Body of pancreas (tissue), 4 donors: ENCODE data around the gene IL1RAPL1. TPM values are rescaled to one million over a fixed set of nuclear protein-coding genes. Genes with fewer than 3 reads are reported as not detected.

ENCODE experiments used
- ATAC-seq: fragments of 150-250 bp; one replicate; pipeline ENCODE4 v1.9.1; 2016
- DNase-seq, 4 donors: peaks; one replicate each; pipeline ENCODE4 v3.0.0-alpha.2; 2019
- H3K27ac ChIP-seq, 4 donors: fragments of 200-600 bp; sonication (generic); 1 replicate in 3 of 4; 2 replicates in 1 of 4; pipeline versions ENCODE4 v1.5.1 to v1.6.1; 2016 to 2019; ENCODE audit warnings: mild to moderate bottlenecking in 1 of 4, mixed read lengths in 1 of 4, moderate library complexity in 1 of 4
- H3K27me3 ChIP-seq, 2 donors: fragments of 200-600 bp; sonication (generic); one replicate each; pipeline ENCODE4 v1.6.0; 2016; ENCODE audit warnings: mild to moderate bottlenecking in 1 of 2
- H3K36me3 ChIP-seq, 2 donors: fragments of 200-600 bp; sonication (generic); replicated peaks in 1 of 2; 2 replicates each; pipeline ENCODE4 v1.5.1; 2016; ENCODE audit warnings: low read depth in 2 of 2; ENCODE audit not compliant: insufficient read depth in 1 of 2
- H3K4me1 ChIP-seq: fragments of 200-600 bp; sonication (generic); one replicate; pipeline ENCODE4 v1.6.0; 2016
- H3K4me3 ChIP-seq, 2 donors: fragments of 200-600 bp; sonication (generic); 1 replicate in 1 of 2; 2 replicates in 1 of 2; pipeline ENCODE4 v1.5.1; 2016 to 2019
- H3K9me3 ChIP-seq, 3 donors: fragments of 200-600 bp; sonication (generic); 1 replicate in 2 of 3; 2 replicates in 1 of 3; pipeline ENCODE4 v1.5.1; 2016
- POLR2A ChIP-seq, 3 donors: fragments of 450-650 bp; IDR thresholded peaks; one replicate each; pipeline ENCODE4 v1.6.1; 2016; ENCODE audit warnings: antibody characterized with exemption in 3 of 3, mild to moderate bottlenecking in 2 of 3
- WGBS, 2 donors: methylation state at CpG; one replicate each; pipeline ENCODE4 v1.1.5; 2017; 5-methylcytosine and 5-hydroxymethylcytosine counted together
- intact Hi-C: fragments of 100-400 bp; cut with DNase I; formaldehyde crosslinking; loops from one replicate; pipeline ENCODE4 v1.15.1; 2023
- total RNA-seq, 2 donors: library from RNA; depleted of rRNA; stranded (reverse); fragments of >200 nt; gene quantifications; one replicate each; pipeline ENCODE4 v1.1.0, GENCODE V29; 2016
- TF ChIP-seq, protein P1 (sequence below), 7 experiments: fragments of 450-650 bp in 4 of 7; fragments of 200-600 bp in 3 of 7; sonication (generic) in 3 of 7; IDR thresholded peaks; one replicate each; pipeline ENCODE4 v1.5.1; 2016 to 2019; ENCODE audit warnings: antibody characterized with exemption in 7 of 7

The IL1RAPL1 gene
- total RNA-seq, 2 donors from 2014 or later = 0.26 TPM; not detected in 1

DNA sequence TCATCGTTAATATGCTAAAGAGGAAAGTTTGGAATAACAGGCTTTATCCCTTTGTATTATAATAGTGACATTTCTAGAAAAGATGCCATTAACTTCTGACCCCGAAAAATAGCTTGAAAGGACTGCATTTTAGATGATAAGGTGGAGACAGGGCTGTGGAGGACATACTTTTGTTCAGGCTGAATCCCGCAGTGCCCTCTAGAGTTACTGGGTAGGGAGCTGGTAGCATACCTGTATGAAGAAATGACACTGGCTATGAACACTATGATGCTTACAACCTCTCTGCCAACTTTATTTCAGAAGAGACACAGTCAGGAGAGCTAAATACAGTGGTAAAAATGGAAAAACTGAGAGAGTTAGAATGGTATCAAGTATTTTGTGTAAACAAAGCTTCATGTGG is 8.1 kb downstream of the IL1RAPL1 start:
- Histone ChIP-seq H3K4me1 (no peaks in the 10 kb centered on the region), H3K27ac (no peak overlapping the region), H3K36me3 (no peaks in the 10 kb centered on the region), H3K9me3 (no peaks in the 10 kb centered on the region), H3K27me3 (no peaks in the 10 kb centered on the region), H3K4me3 (no peak overlapping the region)
- TF ChIP-seq, protein P1, sequence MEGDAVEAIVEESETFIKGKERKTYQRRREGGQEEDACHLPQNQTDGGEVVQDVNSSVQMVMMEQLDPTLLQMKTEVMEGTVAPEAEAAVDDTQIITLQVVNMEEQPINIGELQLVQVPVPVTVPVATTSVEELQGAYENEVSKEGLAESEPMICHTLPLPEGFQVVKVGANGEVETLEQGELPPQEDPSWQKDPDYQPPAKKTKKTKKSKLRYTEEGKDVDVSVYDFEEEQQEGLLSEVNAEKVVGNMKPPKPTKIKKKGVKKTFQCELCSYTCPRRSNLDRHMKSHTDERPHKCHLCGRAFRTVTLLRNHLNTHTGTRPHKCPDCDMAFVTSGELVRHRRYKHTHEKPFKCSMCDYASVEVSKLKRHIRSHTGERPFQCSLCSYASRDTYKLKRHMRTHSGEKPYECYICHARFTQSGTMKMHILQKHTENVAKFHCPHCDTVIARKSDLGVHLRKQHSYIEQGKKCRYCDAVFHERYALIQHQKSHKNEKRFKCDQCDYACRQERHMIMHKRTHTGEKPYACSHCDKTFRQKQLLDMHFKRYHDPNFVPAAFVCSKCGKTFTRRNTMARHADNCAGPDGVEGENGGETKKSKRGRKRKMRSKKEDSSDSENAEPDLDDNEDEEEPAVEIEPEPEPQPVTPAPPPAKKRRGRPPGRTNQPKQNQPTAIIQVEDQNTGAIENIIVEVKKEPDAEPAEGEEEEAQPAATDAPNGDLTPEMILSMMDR (IDR thresholded peaks at IDR 0.05) = no peak
- no peak for TF ChIP-seq POLR2A (IDR thresholded peaks at IDR 0.05)
- 53 to 68% methylated on average over 3 of the region's 3 CpGs for WGBS, 2 donors
- no peak for ATAC-seq
- no peak for DNase-seq
- intact Hi-C loops = no loop called here

DNA sequence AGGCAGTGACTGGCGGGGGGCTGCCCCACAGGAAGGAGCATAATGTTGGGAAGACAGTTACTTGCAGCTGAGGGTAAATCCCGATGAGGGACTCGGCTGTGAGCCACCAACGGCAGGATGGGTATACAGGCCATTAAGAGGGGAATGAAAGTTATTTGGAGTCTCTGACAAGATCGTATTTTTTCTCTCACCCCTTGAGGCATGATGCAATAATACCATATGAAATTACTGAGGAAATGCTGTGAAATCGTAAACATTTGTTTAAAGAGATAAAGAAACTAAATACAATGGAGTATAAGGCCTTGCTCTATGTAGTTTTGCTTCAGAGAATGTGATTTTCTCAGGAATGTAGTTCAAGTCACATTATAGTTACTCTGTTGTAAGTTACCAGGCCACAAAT is 12.7 kb downstream of the IL1RAPL1 start:
- H3K9me3 ChIP-seq = no peaks in the 10 kb centered on the region
- H3K4me1 ChIP-seq = no peaks in the 10 kb centered on the region
- DNase-seq (no peak), ATAC-seq (no peak)
- no peaks in the 10 kb centered on the region for H3K27me3 ChIP-seq
- no peak overlapping the region for H3K27ac ChIP-seq
- TF ChIP-seq, protein P1 (IDR thresholded peaks at IDR 0.05) = no peak
- no peak for TF ChIP-seq POLR2A (IDR thresholded peaks at IDR 0.05)
- 64 to 77% methylated on average over 6 of the region's 6 CpGs for WGBS, 2 donors
- intact Hi-C loops = no loop called here
- H3K4me3 ChIP-seq = no peak overlapping the region
- H3K36me3 ChIP-seq = no peaks in the 10 kb centered on the region

DNA sequence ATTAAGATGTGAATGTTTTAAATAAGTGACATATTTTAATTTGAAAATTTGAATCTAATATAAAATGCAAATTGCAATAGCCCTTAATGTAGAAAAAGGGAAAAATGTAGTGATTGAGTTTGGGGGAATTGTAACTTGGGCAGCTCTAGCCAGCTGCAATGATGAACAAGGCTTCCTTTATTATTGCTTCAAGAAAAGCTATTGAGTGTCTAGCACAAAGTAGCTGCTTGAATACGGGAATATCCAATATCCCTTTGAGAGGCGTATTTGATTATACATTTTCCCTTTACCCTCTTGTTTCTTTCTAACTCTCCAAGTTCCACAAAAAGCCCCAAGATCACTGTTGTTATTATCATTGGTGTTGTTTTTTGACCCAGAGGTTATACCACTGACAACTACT is 21.8 kb downstream of the IL1RAPL1 start:
- Histone ChIP-seq H3K36me3 (no peaks in the 10 kb centered on the region), H3K9me3 (no peaks in the 10 kb centered on the region), H3K4me1 (no peaks in the 10 kb centered on the region), H3K27ac (no peak overlapping the region), H3K4me3 (no peak overlapping the region), H3K27me3 (no peaks in the 10 kb centered on the region)
- DNase-seq (no peak), ATAC-seq (no peak)
- no peak for TF ChIP-seq POLR2A (IDR thresholded peaks at IDR 0.05)
- TF ChIP-seq, protein P1 (IDR thresholded peaks at IDR 0.05) = no peak
- 78 to 87% methylated on average over 2 of the region's 2 CpGs for WGBS, 2 donors
- intact Hi-C loops = no loop called here

DNA sequence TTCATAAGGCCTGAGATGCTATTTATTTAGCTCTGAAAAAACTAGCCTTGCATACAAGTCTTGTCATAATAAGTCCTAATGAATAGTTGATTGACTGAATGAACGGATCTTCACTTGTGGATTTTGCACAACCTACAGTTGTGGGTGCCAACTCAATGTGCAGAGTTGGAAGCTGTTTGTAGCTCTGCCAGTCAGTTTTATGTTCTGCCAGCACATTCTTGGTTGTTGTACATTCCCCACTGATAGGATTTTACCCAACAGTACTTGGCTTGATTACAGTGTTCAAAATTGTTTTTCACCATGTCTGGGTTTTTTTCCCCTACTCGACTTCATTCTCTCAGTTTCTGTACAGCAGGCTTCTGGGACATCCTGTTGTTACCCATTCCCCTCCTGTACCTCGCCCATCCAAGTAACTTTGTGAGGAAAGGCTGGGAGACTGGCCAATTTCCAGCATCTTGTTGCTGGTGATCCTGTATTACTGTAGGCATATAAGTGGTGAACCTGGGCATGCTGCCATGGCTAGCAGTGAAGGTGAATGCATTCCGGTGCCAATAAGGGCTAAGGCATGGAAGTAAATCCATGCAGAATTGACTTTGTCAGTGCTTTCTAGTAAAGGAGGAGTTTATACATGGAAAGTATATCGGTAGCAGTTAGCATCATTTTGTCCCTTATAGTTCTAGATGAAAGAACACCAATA is 22.8 kb downstream of the IL1RAPL1 start:
- DNase-seq (peak in 2 of 4 donors; percentile 23 to 25), ATAC-seq (no peak)

More for the DNA sequence above, 22.8 kb downstream of the IL1RAPL1 start:
- Histone ChIP-seq H3K4me1 (no peaks in the 10 kb centered on the region), H3K27ac (no peak overlapping the region), H3K36me3 (no peaks in the 10 kb centered on the region), H3K4me3 (no peak overlapping the region), H3K27me3 (no peaks in the 10 kb centered on the region), H3K9me3 (no peaks in the 10 kb centered on the region)
- TF ChIP-seq, protein P1 (IDR thresholded peaks at IDR 0.05) = no peak
- TF ChIP-seq POLR2A (IDR thresholded peaks at IDR 0.05) = no peak
- 52 to 55% methylated on average over 5 of the region's 5 CpGs for WGBS, 2 donors
- intact Hi-C loops = no loop called here
